Neural cell (in vitro differentiated cells): ENCODE results near the gene C3orf85.

ENCODE experiments used
- EP300 ChIP-seq: fragments of 450-650 bp; conservative IDR thresholded peaks from 2 replicates; pipeline ENCODE4 v1.6.1; 2014; ENCODE audit warnings: antibody characterized with exemption, mild to moderate bottlenecking, moderate library complexity; ENCODE audit not compliant: poor library complexity, severe bottlenecking
- EZH2 ChIP-seq: fragments of 200-600, 300-800 bp; shearing (Covaris generic), sonication (generic); IDR thresholded peaks from 2 replicates; pipeline ENCODE4 v1.6.1; 2014; ENCODE audit warnings: antibody characterized with exemption, low read length, borderline replicate concordance, mild to moderate bottlenecking; ENCODE audit not compliant: insufficient read depth, poor library complexity, severe bottlenecking
- MXI1 ChIP-seq: fragments of 450-650 bp; conservative IDR thresholded peaks from 2 replicates; pipeline ENCODE4 v1.6.1; 2014; ENCODE audit warnings: antibody characterized with exemption, mild to moderate bottlenecking; ENCODE audit not compliant: poor library complexity, severe bottlenecking
- POLR2AphosphoS5 ChIP-seq: IDR thresholded peaks from 2 replicates; pipeline ENCODE4 v1.6.1; 2012
- RAD21 ChIP-seq: fragments of 450-650 bp; conservative IDR thresholded peaks from 2 replicates; pipeline ENCODE4 v1.6.1; 2014; ENCODE audit warnings: antibody characterized with exemption, mild to moderate bottlenecking, moderate library complexity
- REST ChIP-seq: IDR thresholded peaks from 2 replicates; pipeline ENCODE4 v1.6.1; 2012; ENCODE audit warnings: borderline replicate concordance
- SMC3 ChIP-seq: fragments of 450-650 bp; conservative IDR thresholded peaks from 2 replicates; pipeline ENCODE4 v1.6.1; 2014; ENCODE audit warnings: antibody characterized with exemption, mild to moderate bottlenecking, moderate library complexity; ENCODE audit not compliant: poor library complexity
- TAF1 ChIP-seq: IDR thresholded peaks from 2 replicates; pipeline ENCODE4 v1.6.1; 2012; ENCODE audit warnings: low read depth
- TF ChIP-seq, protein P1 (sequence below): fragments of 450-650 bp; IDR thresholded peaks from 2 replicates; pipeline ENCODE4 v1.5.1; 2014; ENCODE audit warnings: antibody characterized with exemption, mild to moderate bottlenecking, moderate library complexity; ENCODE audit not compliant: poor library complexity, severe bottlenecking

DNA sequence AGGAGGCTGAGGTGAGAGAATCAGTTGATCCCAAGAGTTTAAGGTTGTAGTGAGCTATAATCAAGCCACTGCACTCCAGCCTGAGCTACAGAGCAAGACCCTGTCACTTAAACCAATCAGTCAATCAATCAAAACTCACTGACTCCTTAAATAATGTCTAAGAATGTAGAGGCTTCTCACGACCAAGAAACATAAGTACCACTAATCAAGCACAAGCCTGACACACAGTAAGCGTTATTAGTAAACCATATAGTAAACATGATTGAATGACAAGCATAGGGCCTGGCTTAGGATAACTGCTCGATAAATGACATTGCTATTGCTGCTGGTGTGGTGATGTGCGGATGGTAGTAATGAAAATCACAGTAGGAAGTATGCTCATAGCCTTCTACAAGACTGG lies 29.4 kb downstream of the C3orf85 start:
- TF ChIP-seq, protein P1, sequence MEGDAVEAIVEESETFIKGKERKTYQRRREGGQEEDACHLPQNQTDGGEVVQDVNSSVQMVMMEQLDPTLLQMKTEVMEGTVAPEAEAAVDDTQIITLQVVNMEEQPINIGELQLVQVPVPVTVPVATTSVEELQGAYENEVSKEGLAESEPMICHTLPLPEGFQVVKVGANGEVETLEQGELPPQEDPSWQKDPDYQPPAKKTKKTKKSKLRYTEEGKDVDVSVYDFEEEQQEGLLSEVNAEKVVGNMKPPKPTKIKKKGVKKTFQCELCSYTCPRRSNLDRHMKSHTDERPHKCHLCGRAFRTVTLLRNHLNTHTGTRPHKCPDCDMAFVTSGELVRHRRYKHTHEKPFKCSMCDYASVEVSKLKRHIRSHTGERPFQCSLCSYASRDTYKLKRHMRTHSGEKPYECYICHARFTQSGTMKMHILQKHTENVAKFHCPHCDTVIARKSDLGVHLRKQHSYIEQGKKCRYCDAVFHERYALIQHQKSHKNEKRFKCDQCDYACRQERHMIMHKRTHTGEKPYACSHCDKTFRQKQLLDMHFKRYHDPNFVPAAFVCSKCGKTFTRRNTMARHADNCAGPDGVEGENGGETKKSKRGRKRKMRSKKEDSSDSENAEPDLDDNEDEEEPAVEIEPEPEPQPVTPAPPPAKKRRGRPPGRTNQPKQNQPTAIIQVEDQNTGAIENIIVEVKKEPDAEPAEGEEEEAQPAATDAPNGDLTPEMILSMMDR, result no peak
- no peak for TF ChIP-seq REST
- peak; percentile 78 for TF ChIP-seq POLR2AphosphoS5
- no peak for TF ChIP-seq EZH2
- TF ChIP-seq TAF1, result no peak
- TF ChIP-seq SMC3, result no peak
- TF ChIP-seq MXI1, result no peak
- TF ChIP-seq EP300, result peak; percentile 90
- TF ChIP-seq RAD21, result no peak
